Caco-2 (cell line): ENCODE measurements around the gene MOB1B. TPM values are rescaled to one million over a fixed set of nuclear protein-coding genes. Genes with fewer than 3 reads are reported as not detected.

Experiments
- Bru-seq: library from RNA; stranded (reverse); fragments of 400-500 nt; gene quantifications from one replicate; lab custom pipeline; 2021; lab: Mats Ljungman, UMichigan
- BruChase-seq, 2 experiments: library from RNA; stranded (reverse); fragments of 400-500 nt; gene quantifications; one replicate each; lab custom pipeline; 2021; lab: Mats Ljungman, UMichigan
- BruUV-seq: library from RNA; stranded (reverse); fragments of 400-500 nt; replicated peaks from 2 replicates; lab custom pipeline; 2021; lab: Mats Ljungman, UMichigan
- CTCF ChIA-PET: fragments of 300-600 bp; sonication (Branson Sonifier 250); formaldehyde crosslinking; loops from one replicate; lab custom pipeline; 2022; ENCODE audit warnings: antibody characterized with exemption; lab: Charles Lee
- POLR2A ChIA-PET: fragments of 300-600 bp; sonication (Branson Sonifier 250); formaldehyde crosslinking; loops from one replicate; lab custom pipeline; 2022; ENCODE audit warnings: antibody characterized with exemption; lab: Charles Lee
- DNase-seq, 2 experiments: peaks; one replicate each; pipeline versions ENCODE4 v3.0.0 to v3.0.0-alpha.2; 2020 to 2022
- H3K27me3 ChIP-seq: replicated peaks from 2 replicates; pipeline ENCODE4 v1.6.0; 2011; ENCODE audit warnings: low read length; ENCODE audit not compliant: control insufficient read depth, insufficient read depth
- H3K36me3 ChIP-seq: 2 replicates; pipeline ENCODE4 v1.5.1; 2011; ENCODE audit warnings: low read length; ENCODE audit not compliant: control insufficient read depth, insufficient read depth
- H3K4me1 ChIP-seq: fragments of 250-450 bp; sonication (Bioruptor Pico); 2 replicates; pipeline ENCODE4 v1.5.1; 2020; ENCODE audit warnings: mild to moderate bottlenecking
- H3K4me3 ChIP-seq: 2 replicates; pipeline ENCODE4 v1.5.1; 2011; ENCODE audit warnings: low read depth, mild to moderate bottlenecking, control low read depth, low read length
- H3K9me3 ChIP-seq: fragments of 250-450 bp; sonication (Bioruptor Pico); 2 replicates; pipeline ENCODE4 v1.5.1; 2020; ENCODE audit warnings: mild to moderate bottlenecking, moderate library complexity
- H3K27ac Mint-ChIP-seq: one replicate; pipeline ENCODE4 v1.8.0; 2022; ENCODE audit warnings: mixed read lengths; ENCODE audit not compliant: unreplicated experiment
- H3K27me3 Mint-ChIP-seq: one replicate; pipeline ENCODE4 v1.8.0; 2022; ENCODE audit warnings: mixed read lengths; ENCODE audit not compliant: insufficient read depth, unreplicated experiment
- H3K36me3 Mint-ChIP-seq: one replicate; pipeline ENCODE4 v1.8.0; 2022; ENCODE audit warnings: mild to moderate bottlenecking, mixed read lengths; ENCODE audit not compliant: insufficient read depth, unreplicated experiment
- H3K4me1 Mint-ChIP-seq: one replicate; pipeline ENCODE4 v1.8.0; 2022; ENCODE audit warnings: low read depth, mixed read lengths; ENCODE audit not compliant: unreplicated experiment
- H3K4me3 Mint-ChIP-seq: one replicate; pipeline ENCODE4 v1.8.0; 2022; ENCODE audit warnings: mild to moderate bottlenecking, moderate library complexity, mixed read lengths; ENCODE audit not compliant: unreplicated experiment
- H3K9me3 Mint-ChIP-seq: one replicate; pipeline ENCODE4 v1.8.0; 2022; ENCODE audit warnings: mixed read lengths; ENCODE audit not compliant: unreplicated experiment
- CTCF ChIP-seq, 2 experiments: fragments of 200-600 bp in 1 of 2; IDR thresholded peaks; 1 replicate in 1 of 2; 2 replicates in 1 of 2; pipeline versions ENCODE4 v1.5.1 to v1.8.0; 2011 to 2022; ENCODE audit warnings: antibody characterized with exemption in 1 of 2, control low read depth in 1 of 2, inconsistent platforms in 1 of 2, low read depth in 1 of 2, low read length in 1 of 2, mild to moderate bottlenecking in 1 of 2, moderate library complexity in 1 of 2; ENCODE audit not compliant: insufficient read depth in 1 of 2, severe bottlenecking in 1 of 2, unreplicated experiment in 1 of 2
- intact Hi-C: fragments of 100-400 bp; cut with micrococcal nuclease; formaldehyde crosslinking; loops from one replicate; pipeline ENCODE4 v1.10.0; 2022; ENCODE audit not compliant: unreplicated experiment
- long read RNA-seq: library from polyadenylated mRNA; stranded (forward); transcript quantifications from one replicate; pipeline ENCODE4 v2.0.0, GENCODE V29; 2022
- total RNA-seq: library from RNA; stranded (reverse); gene quantifications from 2 replicates; pipeline ENCODE4 v1.2.3, GENCODE V29; 2022

MOB1B gene
- 23.3 and 23.6 TPM in 2 replicates for total RNA-seq
- Bru-seq, nascent RNA = percentile 73 among the genes with signal in this experiment
- percentile 84 among the genes with signal in this experiment for BruChase-seq, experiment 1, labeled RNA remaining after a 2-hour chase
- BruChase-seq, experiment 2, labeled RNA remaining after a 6-hour chase = percentile 87 among the genes with signal in this experiment
- long read RNA-seq, full-length matches to known transcripts = 2 of 4 reads
- long read RNA-seq, partial matches to known transcripts = 0 of 4 reads
- long read RNA-seq, other reads (novel, unspliced or antisense) = 2 of 4 reads

- Histone ChIP-seq H3K36me3 (no peaks in the 10 kb centered on the region), H3K4me1 (no peaks in the 10 kb centered on the region), H3K9me3 (no peaks in the 10 kb centered on the region), H3K4me3 (peak within 1 kb of the TSS; percentile 55), H3K27me3 (no peaks in the 10 kb centered on the region)
- DNase-seq = peak; percentile 88 to 91
- intact Hi-C loops = loop anchor here (1.0 to 5.0 kb wide), 4 partner anchors 63 to 195 kb away; partner anchors contain the start of gene GRSF1
- ChIA-PET CTCF (interaction anchor here (0.7 to 1.3 kb wide), 7 partner anchors 10 to 1664 kb away, joined by 3 to 10 read pairs (median 4); no protein-coding TSS in a partner anchor), POLR2A (interaction anchor here (0.6 to 1.3 kb wide), 3 partner anchors 9 to 91 kb away, joined by 5 to 7 read pairs (median 5); partner anchors contain the start of genes DCK and GRSF1)
- no TSS peak for BruUV-seq
- peaks cover 11% of the 10 kb centered on the region for H3K36me3 Mint-ChIP-seq
- peak; percentile 45 to 53 for TF ChIP-seq CTCF (IDR thresholded peaks at IDR 0.05; ENCODE audit: insufficient read depth in 1 of 2, low read depth in 1 of 2, low read length in 1 of 2, severe bottlenecking in 1 of 2, unreplicated experiment in 1 of 2)
- no peaks in the 10 kb centered on the region for H3K9me3 Mint-ChIP-seq
- H3K4me1 Mint-ChIP-seq = peaks cover 7% of the 10 kb centered on the region
- H3K27me3 Mint-ChIP-seq = no peaks in the 10 kb centered on the region
- peak within 1 kb of the TSS; percentile 97 for H3K4me3 Mint-ChIP-seq
- peak within 1 kb of the TSS; percentile 94 for H3K27ac Mint-ChIP-seq
These were observed at the start of gene MOB1B for GRCh38 chr4:70901984-70902576. Gene MOB1B, plus strand, starts transcription at chr4:70902369. Its CDS starts 168 bp downstream, at chr4:70902537.

GRCh38 chr4:70855464-70855863 is 46.7 kb upstream of the MOB1B start:
- no peak overlapping the region for H3K4me3 ChIP-seq
- intact Hi-C loops = no loop called here
- no TSS peak for BruUV-seq
- Mint-ChIP-seq H3K27me3 (no peaks in the 10 kb centered on the region), H3K27ac (no peak overlapping the region), H3K9me3 (no peaks in the 10 kb centered on the region), H3K36me3 (no peaks in the 10 kb centered on the region), H3K4me1 (no peaks in the 10 kb centered on the region), H3K4me3 (no peak overlapping the region)
- TF ChIP-seq CTCF (IDR thresholded peaks at IDR 0.05; ENCODE audit: insufficient read depth in 1 of 2, low read depth in 1 of 2, low read length in 1 of 2, severe bottlenecking in 1 of 2, unreplicated experiment in 1 of 2) = no peak
- CTCF ChIA-PET = no interaction called here
- DNase-seq = no peak
- H3K36me3 ChIP-seq = no peaks in the 10 kb centered on the region
- no peaks in the 10 kb centered on the region for H3K9me3 ChIP-seq
- H3K4me1 ChIP-seq = no peaks in the 10 kb centered on the region
- H3K27me3 ChIP-seq = no peaks in the 10 kb centered on the region
- POLR2A ChIA-PET = no interaction called here

GRCh38 chr4:70858454-70858853 is 43.7 kb upstream of the MOB1B start:
- Mint-ChIP-seq H3K4me1 (no peaks in the 10 kb centered on the region), H3K27me3 (no peaks in the 10 kb centered on the region), H3K27ac (no peak overlapping the region), H3K36me3 (no peaks in the 10 kb centered on the region), H3K9me3 (no peaks in the 10 kb centered on the region), H3K4me3 (no peak overlapping the region)
- no peaks in the 10 kb centered on the region for H3K4me1 ChIP-seq
- intact Hi-C loops = no loop called here
- DNase-seq = no peak
- H3K27me3 ChIP-seq = no peaks in the 10 kb centered on the region
- H3K36me3 ChIP-seq = no peaks in the 10 kb centered on the region
- no peak for TF ChIP-seq CTCF (IDR thresholded peaks at IDR 0.05; ENCODE audit: insufficient read depth in 1 of 2, low read depth in 1 of 2, low read length in 1 of 2, severe bottlenecking in 1 of 2, unreplicated experiment in 1 of 2)
- CTCF ChIA-PET = no interaction called here
- POLR2A ChIA-PET = no interaction called here
- no peak overlapping the region for H3K4me3 ChIP-seq
- no peaks in the 10 kb centered on the region for H3K9me3 ChIP-seq
- BruUV-seq = no TSS peak
